T follicular helper cell (primary cell): ENCODE measurements around the gene ELN.
"Not testable (repeated sequence)": the region's sequence is repeated elsewhere in the genome, so short reads cannot be mapped to it uniquely, and the experiment has no call there.

Experiments
- DNase-seq: peaks from one replicate; pipeline ENCODE4 v3.0.0-alpha.2; 2020; ENCODE audit warnings: low read depth

Gene ELN

GRCh38 chr7:74042746-74043522 lies 15.0 kb downstream of the ELN start:
- no peak for DNase-seq

- DNase-seq = no peak
Observed at GRCh38 chr7:74043523-74043951, 15.6 kb downstream of the ELN start.

- DNase-seq = no peak
Observed at GRCh38 chr7:74044366-74045350, 16.7 kb downstream of the ELN start.

- DNase-seq = not testable (repeated sequence)
Observed at GRCh38 chr7:74046581-74046980, 18.6 kb downstream of the ELN start.

GRCh38 chr7:74047804-74048380 lies 19.9 kb downstream of the ELN start:
- DNase-seq = no peak

- no peak for DNase-seq
Observed at GRCh38 chr7:74048999-74049599, 21.1 kb downstream of the ELN start.

- no peak for DNase-seq
Observed at GRCh38 chr7:74049997-74050798, 22.2 kb downstream of the ELN start.

GRCh38 chr7:74051193-74051592 lies 23.2 kb downstream of the ELN start:
- DNase-seq = no peak

- DNase-seq = no peak
Observed at GRCh38 chr7:74051629-74052410, 23.8 kb downstream of the ELN start.

- DNase-seq = no peak
Observed at GRCh38 chr7:74052628-74053027, 24.7 kb downstream of the ELN start.

GRCh38 chr7:74053589-74054186 lies 25.7 kb downstream of the ELN start:
- no peak for DNase-seq

GRCh38 chr7:74056096-74056915 lies 28.3 kb downstream of the ELN start:
- DNase-seq = no peak

GRCh38 chr7:74057216-74057925 lies 29.4 kb downstream of the ELN start:
- DNase-seq = no peak

- no peak for DNase-seq
Observed at GRCh38 chr7:74057987-74058386, 30.0 kb downstream of the ELN start.

GRCh38 chr7:74058486-74058885 lies 30.5 kb downstream of the ELN start:
- DNase-seq = no peak

GRCh38 chr7:74059037-74059436 lies 31.1 kb downstream of the ELN start:
- DNase-seq = no peak

GRCh38 chr7:74059681-74060588 lies 32.0 kb downstream of the ELN start:
- no peak for DNase-seq
